Endothelial cell of umbilical vein (primary cell): ENCODE measurements around the gene GRID1. TPM values are rescaled to one million over a fixed set of nuclear protein-coding genes. Genes with fewer than 3 reads are reported as not detected.

Experiments used
- BruUV-seq: library from RNA; stranded (reverse); fragments of 400-500 nt; replicated peaks from 2 replicates; lab custom pipeline; 2021; lab: Mats Ljungman, UMichigan
- CTCF ChIA-PET: fragments of 300-600, 350-600 bp; sonication (Branson Sonifier 250); formaldehyde crosslinking; loops from one replicate; lab custom pipeline; 2021; ENCODE audit warnings: antibody characterized with exemption, inconsistent platforms; lab: Charles Lee
- POLR2A ChIA-PET: fragments of 300-600, 350-600 bp; sonication (Branson Sonifier 250); formaldehyde crosslinking; loops from one replicate; lab custom pipeline; 2021; ENCODE audit warnings: antibody characterized with exemption, inconsistent platforms; lab: Charles Lee
- DNase-seq: peaks from one replicate; pipeline ENCODE4 v3.0.0-alpha.2; 2011; ENCODE audit warnings: low read depth, low spot score
- FAIRE-seq: peaks from 2 replicates; lab custom pipeline; 2011; peaks lifted over from hg19 to GRCh38; lab: Jason Lieb, UNC
- H2AFZ ChIP-seq: 2 replicates; pipeline ENCODE4 v1.6.0; 2012; ENCODE audit warnings: low read depth, low read length, control low read depth, inconsistent platforms
- H3K27ac ChIP-seq: 2 replicates; pipeline ENCODE4 v1.5.1; 2011; ENCODE audit warnings: low read depth, mild to moderate bottlenecking, control low read depth, low read length, moderate library complexity; ENCODE audit not compliant: insufficient read depth
- H3K27me3 ChIP-seq, 2 experiments: 2 replicates each; pipeline versions ENCODE4 v1.6.0 to v1.6.1; 2011; ENCODE audit warnings: low read length in 2 of 2, mixed read lengths in 1 of 2; ENCODE audit not compliant: control insufficient read depth in 2 of 2, insufficient read depth in 2 of 2
- H3K36me3 ChIP-seq, 2 experiments: 2 replicates in 1 of 2; 3 replicates in 1 of 2; pipeline ENCODE4 v1.5.1; 2011; ENCODE audit warnings: low read length in 2 of 2, mild to moderate bottlenecking in 1 of 2, moderate library complexity in 1 of 2; ENCODE audit not compliant: control insufficient read depth in 2 of 2, insufficient read depth in 2 of 2; ENCODE audit errors: extremely low read depth in 1 of 2
- H3K4me1 ChIP-seq: 3 replicates; pipeline ENCODE4 v1.5.1; 2011; ENCODE audit warnings: mild to moderate bottlenecking, low read length; ENCODE audit not compliant: control insufficient read depth, insufficient read depth; ENCODE audit errors: extremely low read depth
- H3K4me2 ChIP-seq: 2 replicates; pipeline ENCODE4 v1.6.1; 2011; ENCODE audit warnings: low read length, control low read depth, mixed read lengths; ENCODE audit not compliant: insufficient read depth
- H3K4me3 ChIP-seq, 3 experiments: fragments of 200-600 bp in 1 of 3; sonication (generic), shearing (Covaris generic) in 1 of 3; replicated peaks in 1 of 3; 2 replicates each; pipeline ENCODE4 v1.5.1; 2011 to 2016; ENCODE audit warnings: control low read depth in 3 of 3, low read length in 3 of 3, mild to moderate bottlenecking in 2 of 3, inconsistent platforms in 1 of 3, low read depth in 1 of 3, moderate library complexity in 1 of 3; ENCODE audit not compliant: insufficient read depth in 1 of 3
- H3K79me2 ChIP-seq: 2 replicates; pipeline ENCODE4 v1.6.0; 2012; ENCODE audit warnings: low read length, inconsistent platforms; ENCODE audit not compliant: control insufficient read depth, insufficient read depth
- H3K9ac ChIP-seq: replicated peaks from 2 replicates; pipeline ENCODE3; 2011; ENCODE audit warnings: low read length, control low read depth; ENCODE audit not compliant: insufficient read depth; ENCODE audit errors: extremely low read depth
- H3K9me1 ChIP-seq: replicated peaks from 3 replicates; pipeline ENCODE4 v1.6.0; 2011; ENCODE audit warnings: mild to moderate bottlenecking, low read length; ENCODE audit not compliant: control insufficient read depth, insufficient read depth; ENCODE audit errors: extremely low read depth
- H3K9me3 ChIP-seq: replicated peaks from 2 replicates; pipeline ENCODE4 v1.5.1; 2012; ENCODE audit warnings: low read length, inconsistent platforms; ENCODE audit not compliant: control insufficient read depth, insufficient read depth
- H4K20me1 ChIP-seq: replicated peaks from 2 replicates; pipeline ENCODE3; 2011; ENCODE audit warnings: mild to moderate bottlenecking, low read length; ENCODE audit not compliant: control insufficient read depth, insufficient read depth; ENCODE audit errors: extremely low read depth
- CTCF ChIP-seq, 2 donors: IDR thresholded peaks; 1 replicate in 1 of 2; 2 replicates in 1 of 2; pipeline ENCODE4 v1.5.1; 2011; ENCODE audit warnings: low read length in 2 of 2, mild to moderate bottlenecking in 2 of 2, moderate library complexity in 2 of 2, control low read depth in 1 of 2, inconsistent platforms in 1 of 2, low read depth in 1 of 2; ENCODE audit not compliant: insufficient read depth in 1 of 2; ENCODE audit errors: extremely low read depth in 1 of 2
- EZH2 ChIP-seq: IDR thresholded peaks from 2 replicates; pipeline ENCODE4 v1.6.1; 2012; ENCODE audit warnings: borderline replicate concordance, low read depth, mild to moderate bottlenecking, moderate library complexity, low read length, inconsistent platforms; ENCODE audit not compliant: severe bottlenecking
- FOS ChIP-seq: IDR thresholded peaks from 2 replicates; pipeline ENCODE4 v1.6.1; 2011; ENCODE audit warnings: mild to moderate bottlenecking, low read length, moderate library complexity, borderline replicate concordance; ENCODE audit not compliant: insufficient read depth
- GATA2 ChIP-seq: IDR thresholded peaks from 2 replicates; pipeline ENCODE4 v1.7.0; 2011; ENCODE audit warnings: low read depth, mild to moderate bottlenecking, moderate library complexity, mixed read lengths, low read length; ENCODE audit not compliant: insufficient read length, insufficient read depth
- JUN ChIP-seq: IDR thresholded peaks from 2 replicates; pipeline ENCODE4 v1.6.1; 2011; ENCODE audit warnings: borderline replicate concordance, low read depth; ENCODE audit not compliant: insufficient read length, insufficient read depth
- MAX ChIP-seq: IDR thresholded peaks from 2 replicates; pipeline ENCODE4 v1.6.1; 2011; ENCODE audit not compliant: insufficient read depth, insufficient read length
- MYC ChIP-seq: IDR thresholded peaks from one replicate; pipeline ENCODE4 v1.6.1; 2011; ENCODE audit warnings: mild to moderate bottlenecking, low read depth, low read length
- POLR2A ChIP-seq: IDR thresholded peaks from 2 replicates; pipeline ENCODE4 v1.6.1; 2012; ENCODE audit warnings: low read depth, mild to moderate bottlenecking, control low read depth, low read length
- POLR2AphosphoS5 ChIP-seq: IDR thresholded peaks from 2 replicates; pipeline ENCODE4 v1.6.1; 2012; ENCODE audit warnings: low read depth, mild to moderate bottlenecking, control low read depth, low read length, moderate library complexity; ENCODE audit not compliant: insufficient read depth
- dilution Hi-C: fragments of 300-500 bp; cut with MboI; formaldehyde crosslinking; loops from one replicate; pipeline ENCODE4 v1.15.0; 2019; ENCODE audit warnings: low sequenced_read_pairs; ENCODE audit not compliant: extremely low pct_ligation_motif_present
- intact Hi-C: fragments of 100-400 bp; cut with micrococcal nuclease; formaldehyde crosslinking; loops from one replicate; pipeline ENCODE4 v1.10.0; 2022
- polyA plus RNA-seq, 4 experiments: library from polyadenylated mRNA; depleted of rRNA in 3 of 4; stranded (reverse) in 3 of 4; unstranded in 1 of 4; fragments of >200 nt; gene quantifications; 2 replicates each; pipeline versions ENCODE4 v1.2.1 to v1.2.3, GENCODE V29; 2011 to 2012; ENCODE audit warnings: missing spikeins in 1 of 4
- total RNA-seq: library from RNA; stranded (reverse); gene quantifications from 2 replicates; pipeline ENCODE4 v1.2.3, GENCODE V29; 2021

Gene GRID1
- total and polyA plus RNA-seq, 2 donors (not counting 3 experiments of a cell fraction or from before 2014, with no cell fraction given): not detected

- DNase-seq (no peak), FAIRE-seq (no peak)
- Histone ChIP-seq H3K4me2 (no peak overlapping the region), H2AFZ (no peak overlapping the region), H3K79me2 (no peaks in the 10 kb centered on the region), H3K27ac (no peak overlapping the region), H3K9me3 (no peaks in the 10 kb centered on the region), H3K4me3 (no peak overlapping the region), H3K4me1 (no peaks in the 10 kb centered on the region), H3K27me3 (no peaks in the 10 kb centered on the region), H3K9me1 (no peaks in the 10 kb centered on the region), H3K36me3 (no peaks in the 10 kb centered on the region), H4K20me1 (no peaks in the 10 kb centered on the region), H3K9ac (no peak overlapping the region)
- no TSS peak for BruUV-seq
- intact Hi-C loops: loop anchor here (5.0 kb wide), 1 partner anchor 113 kb away; no protein-coding TSS in a partner anchor
- dilution Hi-C loops: no loop called here
- POLR2A ChIA-PET: no interaction called here
- CTCF ChIA-PET: no interaction called here
- TF ChIP-seq CTCF (IDR thresholded peaks at IDR 0.05; ENCODE audit: extremely low read depth in 1 of 2, insufficient read depth in 1 of 2, low read depth in 1 of 2, low read length in 2 of 2) (no peak), GATA2 (no peak), FOS (no peak), MYC (no peak), POLR2A (no peak), MAX (no peak), EZH2 (no peak), JUN (no peak), POLR2AphosphoS5 (no peak)
Measured at GRCh38 chr10:86263907-86264306, 102.7 kb downstream of the GRID1 start.
